Kidney (tissue), 14 donors: Measurements from ENCODE around the gene ACSF3. TPM values are rescaled to one million over a fixed set of nuclear protein-coding genes. Genes with fewer than 3 reads are reported as not detected.

ENCODE experiments used
- DNase-seq, 5 donors: peaks; one replicate each; pipeline ENCODE4 v3.0.0-alpha.2; 2013 to 2020
- FAIRE-seq: peaks from 2 replicates; lab custom pipeline; 2012; peaks lifted over from hg19 to GRCh38; lab: Jason Lieb, UNC
- H3K27ac ChIP-seq, 2 donors: one replicate each; pipeline ENCODE4 v1.7.0; 2013; ENCODE audit warnings: low read depth in 2 of 2, low read length in 2 of 2, inconsistent platforms in 1 of 2
- H3K27me3 ChIP-seq: one replicate; pipeline ENCODE4 v1.7.1; 2013; ENCODE audit warnings: low read length, inconsistent platforms; ENCODE audit not compliant: control insufficient read depth, insufficient read depth
- H3K36me3 ChIP-seq, 3 donors: one replicate each; pipeline versions ENCODE4 v1.7.0 to v1.7.1; 2013; ENCODE audit warnings: low read length in 3 of 3, control low read depth in 1 of 3, inconsistent platforms in 1 of 3; ENCODE audit not compliant: insufficient read depth in 3 of 3, control insufficient read depth in 2 of 3
- H3K4me1 ChIP-seq, 3 donors: one replicate each; pipeline versions ENCODE4 v1.7.0 to v1.7.1; 2013; ENCODE audit warnings: low read length in 3 of 3, inconsistent platforms in 1 of 3, low read depth in 1 of 3; ENCODE audit not compliant: control insufficient read depth in 2 of 3, insufficient read depth in 2 of 3
- H3K4me3 ChIP-seq, 3 donors: one replicate each; pipeline versions ENCODE4 v1.7.0 to v1.8.1; 2013; ENCODE audit warnings: low read length in 3 of 3, control low read depth in 1 of 3, inconsistent platforms in 1 of 3
- H3K9ac ChIP-seq, 3 donors: one replicate each; pipeline versions ENCODE4 v1.7.0 to v1.7.1; 2013; ENCODE audit warnings: low read length in 3 of 3, control low read depth in 1 of 3, inconsistent platforms in 1 of 3
- H3K9me3 ChIP-seq, 3 donors: one replicate each; pipeline versions ENCODE4 v1.7.0 to v1.7.1; 2013; ENCODE audit warnings: low read length in 3 of 3, control low read depth in 1 of 3, inconsistent platforms in 1 of 3; ENCODE audit not compliant: control insufficient read depth in 2 of 3, insufficient read depth in 1 of 3
- intact Hi-C: fragments of 100-400 bp; cut with DNase I; formaldehyde crosslinking; loops from one replicate; pipeline ENCODE4 v1.11.1; 2022
- polyA plus RNA-seq: library from polyadenylated mRNA; stranded (reverse); fragments of 350-450 nt; fragmentation: Illumina TruSeq; extraction: RNeasy Lipid Tissue Mini Kit (QIAGEN cat#74804); gene quantifications from one replicate; pipeline ENCODE4 v1.2.3, GENCODE V29; 2014; ENCODE audit warnings: low read depth, low replicate concordance; ENCODE audit not compliant: insufficient read depth
- total RNA-seq: library from RNA; stranded (reverse); fragmentation: NEBNext Ultra II Directional; extraction: Animal tissue kit (Norgen Biotek cat#: 25700); gene quantifications from one replicate; pipeline ENCODE4 v1.2.1, GENCODE V29; 2021
- TF ChIP-seq, protein P1 (sequence below): IDR thresholded peaks from 3 replicates; pipeline ENCODE4 v1.5.1; 2012; ENCODE audit warnings: mild to moderate bottlenecking, moderate library complexity, borderline replicate concordance; ENCODE audit not compliant: insufficient read depth; ENCODE audit errors: extremely low read depth
- donor health status: control.
- donor health status: control.
- donor health status: control.
- donor health status: control.
- donor health status: control.
- donor health status: DM: yes; HTN: yes; CAD: no.
- donor health status: Normal renal cell carcinoma (clear cell type).

The ACSF3 gene
- total and polyA plus RNA-seq, 2 donors from 2014 or later = 33.2 to 39.0 TPM

DNA sequence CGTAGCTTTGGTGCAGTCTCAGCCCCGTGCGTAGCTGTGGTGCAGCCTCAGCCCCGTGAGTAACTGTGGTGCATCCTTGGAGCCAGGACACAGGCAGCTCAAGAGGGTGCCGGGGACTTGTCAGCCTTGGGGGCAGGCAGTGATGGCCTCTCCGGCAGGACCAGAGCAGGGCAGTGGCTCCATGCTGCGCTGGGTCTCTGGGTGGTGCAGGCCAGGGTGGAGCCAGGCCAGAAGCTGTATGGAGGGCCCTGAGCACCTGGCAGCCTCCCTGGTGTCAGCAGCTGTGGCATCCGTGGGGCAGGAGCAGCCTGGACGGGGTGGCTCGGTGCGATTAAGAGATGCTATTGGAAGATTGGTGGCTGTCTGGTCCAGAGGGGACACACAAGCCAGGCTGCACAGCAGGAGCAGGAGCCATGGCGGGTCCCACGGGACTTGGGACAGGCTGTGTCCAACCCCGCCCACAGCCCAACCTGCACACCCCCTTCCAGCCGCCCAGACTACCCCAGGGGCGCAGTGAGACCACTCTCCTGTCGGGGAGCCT, 49.6 kb downstream of the ACSF3 start:
- intact Hi-C loops = no loop called here
- peaks cover 0 to 7% (median 6%) of the 10 kb centered on the region in 3 donors for H3K36me3 ChIP-seq

DNA sequence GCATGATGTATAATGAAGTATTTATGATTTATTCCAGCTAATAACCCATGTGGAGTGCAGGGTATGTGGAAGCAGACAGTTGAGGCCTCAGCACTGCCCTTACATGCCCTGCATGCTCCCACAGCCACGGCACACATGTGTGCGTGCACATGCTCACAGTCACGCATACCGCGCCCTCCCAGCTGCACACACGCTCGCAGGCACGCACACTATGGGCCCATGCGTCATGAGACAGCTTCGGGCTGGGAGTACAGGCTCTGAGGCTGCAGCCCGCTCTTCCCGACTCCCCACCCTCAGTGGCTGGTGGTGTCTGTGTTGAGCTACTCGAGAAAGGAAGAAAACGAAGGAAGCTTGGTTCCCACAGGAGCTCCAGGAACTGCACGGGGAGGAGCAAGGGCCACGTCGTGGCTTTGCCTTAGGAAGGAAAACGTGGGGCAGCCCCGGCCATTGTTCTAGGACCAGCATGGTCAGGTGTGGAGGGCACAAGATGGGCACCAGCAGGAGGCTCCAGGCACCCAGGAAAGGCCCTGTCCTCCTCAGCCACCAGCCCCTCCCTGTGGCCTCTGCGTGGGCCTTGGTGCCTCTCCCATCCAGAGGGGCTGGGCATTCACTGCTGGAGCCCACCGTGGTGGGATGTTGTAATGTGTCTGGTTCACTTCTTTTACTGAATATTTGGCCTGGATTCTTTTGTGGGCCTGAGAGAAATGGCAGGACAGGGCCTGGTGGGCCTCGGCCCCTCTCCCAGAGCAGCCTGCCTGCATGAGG, 50.4 kb downstream of the ACSF3 start:
- TF ChIP-seq, protein P1, sequence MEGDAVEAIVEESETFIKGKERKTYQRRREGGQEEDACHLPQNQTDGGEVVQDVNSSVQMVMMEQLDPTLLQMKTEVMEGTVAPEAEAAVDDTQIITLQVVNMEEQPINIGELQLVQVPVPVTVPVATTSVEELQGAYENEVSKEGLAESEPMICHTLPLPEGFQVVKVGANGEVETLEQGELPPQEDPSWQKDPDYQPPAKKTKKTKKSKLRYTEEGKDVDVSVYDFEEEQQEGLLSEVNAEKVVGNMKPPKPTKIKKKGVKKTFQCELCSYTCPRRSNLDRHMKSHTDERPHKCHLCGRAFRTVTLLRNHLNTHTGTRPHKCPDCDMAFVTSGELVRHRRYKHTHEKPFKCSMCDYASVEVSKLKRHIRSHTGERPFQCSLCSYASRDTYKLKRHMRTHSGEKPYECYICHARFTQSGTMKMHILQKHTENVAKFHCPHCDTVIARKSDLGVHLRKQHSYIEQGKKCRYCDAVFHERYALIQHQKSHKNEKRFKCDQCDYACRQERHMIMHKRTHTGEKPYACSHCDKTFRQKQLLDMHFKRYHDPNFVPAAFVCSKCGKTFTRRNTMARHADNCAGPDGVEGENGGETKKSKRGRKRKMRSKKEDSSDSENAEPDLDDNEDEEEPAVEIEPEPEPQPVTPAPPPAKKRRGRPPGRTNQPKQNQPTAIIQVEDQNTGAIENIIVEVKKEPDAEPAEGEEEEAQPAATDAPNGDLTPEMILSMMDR = no peak
- FAIRE-seq (no peak), DNase-seq (peak in 1 of 5 donors; percentile 57)
- Histone ChIP-seq H3K36me3 (peaks cover 0 to 7% (median 7%) of the 10 kb centered on the region in 3 donors), H3K27ac (no peak overlapping the region), H3K4me3 (no peak overlapping the region), H3K9ac (no peak overlapping the region), H3K4me1 (no peaks in the 10 kb centered on the region), H3K27me3 (no peaks in the 10 kb centered on the region), H3K9me3 (peaks cover 0 to 5% (median 0%) of the 10 kb centered on the region in 3 donors)
- intact Hi-C loops = no loop called here

More for the DNA sequence above, 49.6 kb downstream of the ACSF3 start:
- DNase-seq (peak in 1 of 5 donors; percentile 57), FAIRE-seq (no peak)
- Histone ChIP-seq H3K4me3 (no peak overlapping the region), H3K27ac (no peak overlapping the region), H3K27me3 (no peaks in the 10 kb centered on the region), H3K9me3 (no peaks in the 10 kb centered on the region), H3K4me1 (no peaks in the 10 kb centered on the region), H3K9ac (no peak overlapping the region)
- TF ChIP-seq, protein P1 = no peak

DNA sequence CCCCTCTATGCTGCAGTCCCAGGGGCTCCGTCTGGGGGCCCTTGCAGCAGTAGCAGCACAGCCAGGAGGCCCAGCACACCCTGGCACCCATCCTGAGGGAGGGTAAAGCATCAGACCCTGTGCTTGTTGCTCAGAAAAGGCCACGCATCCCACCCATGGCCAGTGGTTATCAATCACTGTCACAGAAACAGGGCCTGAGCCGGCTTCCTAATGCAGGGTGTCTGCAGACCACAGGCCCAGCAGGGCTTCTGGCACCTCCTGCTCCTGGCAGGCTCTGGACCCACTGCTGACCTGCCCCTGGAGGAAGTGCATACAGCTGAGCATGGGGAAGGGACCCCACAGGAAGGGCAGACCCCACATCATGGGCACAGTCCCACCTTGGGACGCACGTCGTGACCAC, 51.0 kb downstream of the ACSF3 start:
- no peak overlapping the region for H3K27ac ChIP-seq
- H3K4me1 ChIP-seq = no peaks in the 10 kb centered on the region
- FAIRE-seq (no peak), DNase-seq (no peak)
- H3K4me3 ChIP-seq = no peak overlapping the region
- TF ChIP-seq, protein P1 = no peak
- H3K36me3 ChIP-seq = peaks cover 0 to 7% (median 7%) of the 10 kb centered on the region in 3 donors
- no peak overlapping the region for H3K9ac ChIP-seq
- intact Hi-C loops = no loop called here
- H3K27me3 ChIP-seq = no peaks in the 10 kb centered on the region
- H3K9me3 ChIP-seq = peaks cover 0 to 10% (median 0%) of the 10 kb centered on the region in 3 donors
